Ishikawa (cell line): ENCODE data around the gene POC5.

Source experiments
- CREB1 ChIP-seq: IDR thresholded peaks from 2 replicates; pipeline ENCODE4 v1.6.1; 2012; ENCODE audit warnings: low read depth
- RAD21 ChIP-seq: IDR thresholded peaks from 2 replicates; pipeline ENCODE4 v1.6.1; 2012; ENCODE audit warnings: low read depth
- REST ChIP-seq: IDR thresholded peaks from 2 replicates; pipeline ENCODE4 v1.6.1; 2012; ENCODE audit warnings: low read depth, mild to moderate bottlenecking
- TEAD4 ChIP-seq: IDR thresholded peaks from 2 replicates; pipeline ENCODE4 v1.6.1; 2012
- ZBTB7A ChIP-seq: IDR thresholded peaks from 2 replicates; pipeline ENCODE4 v1.6.1; 2012; ENCODE audit warnings: low read depth

- peak; percentile 11; the same call in 1 of the 2 replicates for TF ChIP-seq TEAD4
- TF ChIP-seq ZBTB7A, result no peak
- no peak for TF ChIP-seq CREB1
- no peak for TF ChIP-seq RAD21
- TF ChIP-seq REST, result no peak
Observed at GRCh38 chr5:75640395-75640794, 76.8 kb downstream of the POC5 start.
